ENCODE data around the gene TDRD7. TPM values are rescaled to one million over a fixed set of nuclear protein-coding genes. Genes with fewer than 3 reads are reported as not detected.

Gene TDRD7
- total RNA-seq, 2 donors from 2014 or later, result 9.3 to 18.0 TPM

- WGBS, result 67% methylated on average over 5 of the region's 5 CpGs
- no peak overlapping the region for H3K4me3 ChIP-seq
- H3K27ac ChIP-seq, result no peak overlapping the region
- intact Hi-C loops (cut with DNase I), result no loop called here
- TF ChIP-seq POLR2A (IDR thresholded peaks at IDR 0.05) (no peak), CTCF (IDR thresholded peaks at IDR 0.05) (no peak), POLR2AphosphoS5 (IDR thresholded peaks at IDR 0.05) (no peak)
- H3K36me3 ChIP-seq, result no peaks in the 10 kb centered on the region
- no peaks in the 10 kb centered on the region for H3K4me1 ChIP-seq (replicated peaks)
- H3K9me3 ChIP-seq, result no peaks in the 10 kb centered on the region
- DNase-seq (ENCODE audit: low spot score), result no peak
- no peaks in the 10 kb centered on the region for H3K27me3 ChIP-seq (replicated peaks; ENCODE audit: insufficient read depth)
Measured at GRCh38 chr9:97384406-97385262, 27.3 kb upstream of the TDRD7 start.

- intact Hi-C loops (cut with DNase I), result no loop called here
- DNase-seq (ENCODE audit: low spot score), result no peak
- WGBS, result 90% methylated on average over 12 of the region's 15 CpGs
- no peaks in the 10 kb centered on the region for H3K4me1 ChIP-seq (replicated peaks)
- no peak overlapping the region for H3K4me3 ChIP-seq
- TF ChIP-seq CTCF (IDR thresholded peaks at IDR 0.05) (no peak), POLR2A (IDR thresholded peaks at IDR 0.05) (no peak)
- H3K36me3 ChIP-seq, result no peaks in the 10 kb centered on the region
- H3K27me3 ChIP-seq (replicated peaks; ENCODE audit: insufficient read depth), result no peaks in the 10 kb centered on the region
- H3K27ac ChIP-seq, result no peak overlapping the region
- H3K9me3 ChIP-seq, result no peaks in the 10 kb centered on the region
Measured at GRCh38 chr9:97385626-97386264, 26.2 kb upstream of the TDRD7 start.

GRCh38 chr9:97386265-97386633 lies 25.6 kb upstream of the TDRD7 start:
- no peak overlapping the region for H3K4me3 ChIP-seq
- no peak overlapping the region for H3K27ac ChIP-seq
- H3K9me3 ChIP-seq, result no peaks in the 10 kb centered on the region
- no peaks in the 10 kb centered on the region for H3K4me1 ChIP-seq (replicated peaks)
- TF ChIP-seq POLR2A (IDR thresholded peaks at IDR 0.05), result no peak
- no peak for TF ChIP-seq POLR2AphosphoS5 (IDR thresholded peaks at IDR 0.05)
- no peak for TF ChIP-seq CTCF (IDR thresholded peaks at IDR 0.05)
- intact Hi-C loops (cut with DNase I), result no loop called here
- H3K27me3 ChIP-seq (replicated peaks; ENCODE audit: insufficient read depth), result no peaks in the 10 kb centered on the region
- no peaks in the 10 kb centered on the region for H3K36me3 ChIP-seq
- WGBS, result 64% methylated on average over 1 of the region's 1 CpG
- no peak for DNase-seq (ENCODE audit: low spot score)

GRCh38 chr9:97386733-97387503 lies 25.0 kb upstream of the TDRD7 start:
- H3K27ac ChIP-seq, result no peak overlapping the region
- no peaks in the 10 kb centered on the region for H3K9me3 ChIP-seq
- TF ChIP-seq CTCF (IDR thresholded peaks at IDR 0.05), result peak; percentile 55 to 85 (median 66)
- TF ChIP-seq POLR2A (IDR thresholded peaks at IDR 0.05), result no peak
- no peak for TF ChIP-seq POLR2AphosphoS5 (IDR thresholded peaks at IDR 0.05)
- H3K4me1 ChIP-seq (replicated peaks), result no peaks in the 10 kb centered on the region
- WGBS, result 5% methylated on average over 28 of the region's 30 CpGs
- intact Hi-C loops (cut with DNase I), result no loop called here
- H3K4me3 ChIP-seq, result no peak overlapping the region
- no peaks in the 10 kb centered on the region for H3K27me3 ChIP-seq (replicated peaks; ENCODE audit: insufficient read depth)
- H3K36me3 ChIP-seq, result no peaks in the 10 kb centered on the region
- DNase-seq (ENCODE audit: low spot score), result peak; percentile 11

Data from prostate gland (tissue), 2 donors.